OCI-LY7 (cell line): ENCODE data around the gene LUC7L2. TPM values are rescaled to one million over a fixed set of nuclear protein-coding genes. Genes with fewer than 3 reads are reported as not detected.
"Not testable (repeated sequence)": the region's sequence is repeated elsewhere in the genome, so short reads cannot be mapped to it uniquely, and the experiment has no call there.

Source experiments
- BruUV-seq: library from RNA; stranded (reverse); fragments of 400-500 nt; replicated peaks from 2 replicates; lab custom pipeline; 2021; lab: Mats Ljungman, UMichigan
- CTCF ChIA-PET: fragments of 300-600 bp; sonication (Branson Sonifier 250); formaldehyde crosslinking; loops from one replicate; lab custom pipeline; 2022; ENCODE audit warnings: antibody characterized with exemption; ENCODE audit not compliant: unreplicated experiment; lab: Charles Lee
- POLR2A ChIA-PET: fragments of 300-600 bp; sonication (Branson Sonifier 250); formaldehyde crosslinking; loops from one replicate; lab custom pipeline; 2022; ENCODE audit warnings: antibody characterized with exemption; lab: Charles Lee
- DNase-seq: peaks from one replicate; pipeline ENCODE4 v3.0.0-alpha.2; 2015; ENCODE audit warnings: low spot score
- H2AFZ ChIP-seq: fragments of 200-600 bp; sonication (generic), shearing (Covaris generic); 2 replicates; pipeline ENCODE4 v1.6.1; 2014; ENCODE audit warnings: mild to moderate bottlenecking, antibody characterized with exemption, low read length, moderate library complexity
- H3K27ac ChIP-seq: fragments of 200-600 bp; sonication (generic); 2 replicates; pipeline ENCODE4 v1.5.1; 2014; ENCODE audit warnings: mixed run types, low read depth, mild to moderate bottlenecking, moderate library complexity, low read length, inconsistent platforms; ENCODE audit not compliant: poor library complexity, severe bottlenecking
- H3K36me3 ChIP-seq: fragments of 200-600 bp; sonication (generic); 2 replicates; pipeline ENCODE4 v1.6.1; 2014; ENCODE audit warnings: mild to moderate bottlenecking, antibody characterized with exemption, low read length, moderate library complexity, mixed read lengths; ENCODE audit not compliant: insufficient read depth
- H3K4me1 ChIP-seq: fragments of 200-600 bp; sonication (generic); 2 replicates; pipeline ENCODE4 v1.5.1; 2014; ENCODE audit warnings: mild to moderate bottlenecking, low read length; ENCODE audit not compliant: insufficient read depth, poor library complexity, severe bottlenecking
- H3K4me2 ChIP-seq: fragments of 200-600 bp; sonication (generic); 2 replicates; pipeline ENCODE4 v1.6.1; 2014; ENCODE audit warnings: mild to moderate bottlenecking, low read length
- H3K4me3 ChIP-seq: fragments of 200-600 bp; sonication (generic); 2 replicates; pipeline ENCODE4 v1.5.1; 2014; ENCODE audit warnings: mild to moderate bottlenecking, low read depth, low read length; ENCODE audit not compliant: poor library complexity, severe bottlenecking
- H3K79me2 ChIP-seq: fragments of 200-600 bp; sonication (generic); 2 replicates; pipeline ENCODE4 v1.6.1; 2016; ENCODE audit warnings: low read depth, mild to moderate bottlenecking, low read length, moderate library complexity, mixed read lengths; ENCODE audit not compliant: insufficient read depth
- H3K9me2 ChIP-seq: fragments of 200-600 bp; sonication (generic); 2 replicates; pipeline ENCODE4 v1.6.1; 2016; ENCODE audit warnings: mild to moderate bottlenecking, low read length, mixed read lengths; ENCODE audit not compliant: insufficient read depth
- H3K9me3 ChIP-seq: fragments of 200-600 bp; sonication (generic); 2 replicates; pipeline ENCODE4 v1.6.1; 2014; ENCODE audit warnings: mild to moderate bottlenecking, mixed run types, low read length, mixed read lengths
- H4K20me1 ChIP-seq: fragments of 200-600 bp; sonication (generic); 2 replicates; pipeline ENCODE4 v1.6.1; 2014; ENCODE audit warnings: mild to moderate bottlenecking, antibody characterized with exemption, low read length, moderate library complexity, mixed read lengths; ENCODE audit not compliant: insufficient read depth
- intact Hi-C: fragments of 100-400 bp; cut with micrococcal nuclease; formaldehyde crosslinking; loops from one replicate; pipeline ENCODE4 v1.10.0; 2022; ENCODE audit not compliant: unreplicated experiment
- total RNA-seq, 2 experiments: library from RNA; depleted of rRNA in 1 of 2; stranded (reverse); fragments of >200 nt in 1 of 2; shearing (Covaris generic) in 1 of 2; gene quantifications; 2 replicates each; pipeline ENCODE4 v1.2.3, GENCODE V29; 2014 to 2022

Gene LUC7L2
- total RNA-seq, 2 experiments from 2014 or later = 79.6 to 143 TPM

DNA sequence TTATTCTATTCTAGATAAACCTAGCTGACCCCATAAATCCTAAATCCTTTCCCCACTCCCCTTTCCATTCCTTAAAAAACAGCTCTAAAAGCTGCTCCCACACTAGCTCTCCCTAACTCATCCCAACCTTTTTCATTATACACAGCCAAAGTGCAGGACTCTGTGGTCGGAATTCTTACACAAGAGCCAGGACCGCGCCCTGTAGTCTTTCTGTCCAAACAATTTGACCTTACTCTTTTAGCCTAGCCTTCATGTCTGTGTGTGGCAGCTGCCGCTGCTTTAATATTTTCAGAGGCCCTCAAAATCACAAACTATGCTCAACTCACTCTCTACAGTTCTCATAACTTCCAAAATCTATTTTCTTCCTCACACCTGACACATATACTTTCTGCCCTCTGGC, 104.8 kb downstream of the LUC7L2 start:
- BruUV-seq, H3K36me3 ChIP-seq, H3K4me3 ChIP-seq, DNase-seq, H3K79me2 ChIP-seq, intact Hi-C loops, H3K4me2 ChIP-seq, H3K9me2 ChIP-seq, POLR2A ChIA-PET, H3K4me1 ChIP-seq, H2AFZ ChIP-seq, H4K20me1 ChIP-seq, H3K9me3 ChIP-seq, H3K27ac ChIP-seq, CTCF ChIA-PET: not testable (repeated sequence)

DNA sequence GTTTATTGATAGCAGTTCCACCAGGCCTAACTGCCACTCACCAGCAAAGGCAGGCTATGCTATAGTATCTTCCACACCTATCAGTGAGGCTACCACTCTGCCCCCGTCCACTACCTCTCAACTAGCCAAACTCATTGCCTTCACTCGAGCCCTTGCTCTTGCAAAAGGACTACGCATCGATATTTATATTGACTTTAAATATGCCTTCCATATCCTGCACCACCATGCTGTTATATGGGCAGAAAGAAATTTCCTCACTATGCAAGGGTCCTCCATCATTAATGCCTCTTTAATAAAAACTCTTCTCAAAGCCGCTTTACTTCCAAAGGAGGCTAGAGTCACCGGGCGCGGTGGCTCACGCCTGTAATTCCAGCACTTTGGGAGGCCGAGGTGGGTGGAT, 105.4 kb downstream of the LUC7L2 start:
- H3K4me3 ChIP-seq, POLR2A ChIA-PET, H3K79me2 ChIP-seq, CTCF ChIA-PET, H3K9me2 ChIP-seq, H3K27ac ChIP-seq, DNase-seq, H2AFZ ChIP-seq, H3K4me2 ChIP-seq, H4K20me1 ChIP-seq, intact Hi-C loops, H3K4me1 ChIP-seq, H3K36me3 ChIP-seq, H3K9me3 ChIP-seq, BruUV-seq: not testable (repeated sequence)

DNA sequence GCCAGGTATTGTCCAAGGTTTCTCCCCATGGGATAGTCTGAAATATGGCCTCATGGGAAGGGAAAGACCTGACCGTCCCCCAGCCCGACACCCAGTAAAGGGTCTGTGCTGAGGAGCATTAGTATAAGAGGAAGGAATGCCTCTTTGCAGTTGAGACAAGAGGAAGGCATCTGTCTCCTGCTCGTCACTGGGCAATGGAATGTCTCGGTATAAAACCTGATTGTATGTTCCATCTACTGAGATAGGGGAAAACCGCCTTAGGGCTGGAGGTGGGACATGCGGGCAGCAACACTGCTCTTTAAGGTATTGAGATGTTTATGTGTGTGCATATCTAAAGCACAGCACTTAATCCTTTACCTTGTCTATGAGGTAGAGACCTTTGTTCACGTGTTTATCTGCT, 108.0 kb downstream of the LUC7L2 start:
- H3K27ac ChIP-seq, H3K9me2 ChIP-seq, intact Hi-C loops, H2AFZ ChIP-seq, CTCF ChIA-PET, H3K4me3 ChIP-seq, H4K20me1 ChIP-seq, H3K4me1 ChIP-seq, BruUV-seq, POLR2A ChIA-PET, H3K36me3 ChIP-seq, H3K79me2 ChIP-seq, DNase-seq, H3K9me3 ChIP-seq, H3K4me2 ChIP-seq: not testable (repeated sequence)

DNA sequence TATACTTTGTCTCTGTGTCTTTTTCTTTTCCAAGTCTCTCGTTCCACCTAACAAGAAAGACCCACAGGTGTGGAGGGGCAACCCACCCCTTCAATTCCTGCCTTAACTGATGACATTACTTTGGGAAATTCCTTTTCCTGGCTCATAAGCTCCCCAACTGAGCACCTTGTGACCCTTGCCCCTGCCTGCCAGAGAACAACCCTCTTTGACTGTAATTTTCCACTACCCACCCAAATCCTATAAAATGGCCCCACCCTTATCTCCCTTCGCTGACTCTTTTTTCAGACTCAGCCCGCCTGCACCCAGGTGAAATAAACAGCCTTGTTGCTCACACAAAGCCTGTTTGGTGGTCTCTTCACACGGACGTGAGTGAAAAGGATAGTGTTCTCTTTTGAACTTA, 108.6 kb downstream of the LUC7L2 start:
- H3K9me3 ChIP-seq, H3K36me3 ChIP-seq, H3K4me3 ChIP-seq, BruUV-seq, DNase-seq, H4K20me1 ChIP-seq, H3K9me2 ChIP-seq, H3K27ac ChIP-seq, H3K4me2 ChIP-seq, H3K4me1 ChIP-seq, H3K79me2 ChIP-seq, H2AFZ ChIP-seq, intact Hi-C loops, CTCF ChIA-PET: not testable (repeated sequence)
- POLR2A ChIA-PET = interaction anchor here (0.6 kb wide), 1 partner anchor 183 kb away, joined by 3 read pairs; no protein-coding TSS in a partner anchor
